HG03159 (cell line): ENCODE data around the gene MAP7.
"Not testable (repeated sequence)": the region's sequence is repeated elsewhere in the genome, so short reads cannot be mapped to it uniquely, and the experiment has no call there.

Experiments used
- ATAC-seq: cut with Tn5 transposase; IDR thresholded peaks from one replicate; pipeline ENCODE4 v1.9.1; 2021; ENCODE audit warnings: mild to moderate bottlenecking, moderate library complexity; ENCODE audit not compliant: unreplicated experiment

MAP7 gene

GRCh38 chr6:136550330-136551071 is at the start of gene MAP7:
MAP7 (minus strand) TSS chr6:136550422; CDS start chr6:136550408, 14 bp downstream.
- ATAC-seq = peak; percentile 70

GRCh38 chr6:136599329-136600011 is 49.2 kb upstream of the MAP7 start:
- ATAC-seq = no peak

GRCh38 chr6:136598048-136598447 is 47.8 kb upstream of the MAP7 start:
- no peak for ATAC-seq

- no peak for ATAC-seq
Measured at GRCh38 chr6:136594671-136595070, 44.4 kb upstream of the MAP7 start.

GRCh38 chr6:136593748-136594490 is 43.7 kb upstream of the MAP7 start:
- peak; percentile 97 for ATAC-seq

- no peak for ATAC-seq
Measured at GRCh38 chr6:136592930-136593673, 42.9 kb upstream of the MAP7 start.

- no peak for ATAC-seq
Measured at GRCh38 chr6:136591617-136592016, 41.4 kb upstream of the MAP7 start.

- ATAC-seq = not testable (repeated sequence)
Measured at GRCh38 chr6:136590846-136591245, 40.6 kb upstream of the MAP7 start.

GRCh38 chr6:136587527-136587926 is 37.3 kb upstream of the MAP7 start:
- no peak for ATAC-seq

- ATAC-seq = no peak
Measured at GRCh38 chr6:136586295-136586694, 36.1 kb upstream of the MAP7 start.

GRCh38 chr6:136585523-136585922 is 35.3 kb upstream of the MAP7 start:
- not testable (repeated sequence) for ATAC-seq

GRCh38 chr6:136584290-136584689 is 34.1 kb upstream of the MAP7 start:
- ATAC-seq = not testable (repeated sequence)

- ATAC-seq = no peak
Measured at GRCh38 chr6:136582711-136583471, 32.7 kb upstream of the MAP7 start.

GRCh38 chr6:136579800-136580199 is 29.6 kb upstream of the MAP7 start:
- ATAC-seq = no peak

- no peak for ATAC-seq
Measured at GRCh38 chr6:136576821-136577220, 26.6 kb upstream of the MAP7 start.

GRCh38 chr6:136571496-136571895 is 21.3 kb upstream of the MAP7 start:
- ATAC-seq = no peak

- no peak for ATAC-seq
Measured at GRCh38 chr6:136571065-136571464, 20.8 kb upstream of the MAP7 start.

GRCh38 chr6:136568129-136568528 is 17.9 kb upstream of the MAP7 start:
- ATAC-seq = no peak

- ATAC-seq = no peak
Measured at GRCh38 chr6:136567688-136568087, 17.5 kb upstream of the MAP7 start.

GRCh38 chr6:136566851-136567250 is 16.6 kb upstream of the MAP7 start:
- ATAC-seq = no peak
